ENCODE measurements around the gene TEX38.

Gene TEX38

GRCh38 chr1:46623743-46624644 is 47.7 kb upstream of the TEX38 start:
- ATAC-seq, result no peak
- TF ChIP-seq PATZ1 (CRISPR knock-in tag; IDR thresholded peaks at IDR 0.05; ENCODE audit: borderline replicate concordance) (no peak), TCF4 (CRISPR knock-in tag; IDR thresholded peaks at IDR 0.05; ENCODE audit: borderline replicate concordance) (no peak), ESRRG (CRISPR knock-in tag; IDR thresholded peaks at IDR 0.05) (no peak), CSDC2 (CRISPR knock-in tag; IDR thresholded peaks at IDR 0.05) (no peak), PPARA (CRISPR knock-in tag; IDR thresholded peaks at IDR 0.05; ENCODE audit: borderline replicate concordance) (no peak), CREB5 (CRISPR knock-in tag; IDR thresholded peaks at IDR 0.05; ENCODE audit: low read depth) (no peak), ISL1 (CRISPR knock-in tag; IDR thresholded peaks at IDR 0.05) (no peak), CSRNP3 (CRISPR knock-in tag; IDR thresholded peaks at IDR 0.05) (no peak), RARB (CRISPR knock-in tag; IDR thresholded peaks at IDR 0.05) (no peak), TSHZ2 (CRISPR knock-in tag; IDR thresholded peaks at IDR 0.05) (no peak), TOX (CRISPR knock-in tag; IDR thresholded peaks at IDR 0.05; ENCODE audit: borderline replicate concordance) (no peak), ZFP30 (CRISPR knock-in tag; IDR thresholded peaks at IDR 0.05) (no peak), ZNF8 (CRISPR knock-in tag; IDR thresholded peaks at IDR 0.05) (no peak), ZC3H10 (CRISPR knock-in tag; IDR thresholded peaks at IDR 0.05) (no peak), ZNF565 (CRISPR knock-in tag; conservative IDR thresholded peaks at IDR 0.05; ENCODE audit: low read depth) (no peak), ARNTL (CRISPR knock-in tag; IDR thresholded peaks at IDR 0.05; ENCODE audit: borderline replicate concordance, low read depth) (no peak), POU6F1 (CRISPR knock-in tag; IDR thresholded peaks at IDR 0.05; ENCODE audit: borderline replicate concordance, low read depth) (no peak)

- ATAC-seq, result no peak
Measured at GRCh38 chr1:46630719-46631118, 40.9 kb upstream of the TEX38 start.

More at GRCh38 chr1:46630719-46631118, 40.9 kb upstream of the TEX38 start:
- TF ChIP-seq ESRRG (CRISPR knock-in tag; IDR thresholded peaks at IDR 0.05) (no peak), SNAI2 (CRISPR knock-in tag; IDR thresholded peaks at IDR 0.05) (no peak), POU6F1 (CRISPR knock-in tag; IDR thresholded peaks at IDR 0.05; ENCODE audit: borderline replicate concordance, low read depth) (no peak), TSHZ2 (CRISPR knock-in tag; IDR thresholded peaks at IDR 0.05) (no peak), ZNF8 (CRISPR knock-in tag; IDR thresholded peaks at IDR 0.05) (no peak), ZFP3 (CRISPR knock-in tag; IDR thresholded peaks at IDR 0.05) (no peak), TCF4 (CRISPR knock-in tag; IDR thresholded peaks at IDR 0.05; ENCODE audit: borderline replicate concordance) (no peak), CREB5 (CRISPR knock-in tag; IDR thresholded peaks at IDR 0.05; ENCODE audit: low read depth) (no peak), OSR1 (CRISPR knock-in tag; IDR thresholded peaks at IDR 0.05) (no peak)

All from SK-N-SH treated with all-trans-retinoic acid at 6 μM for 48 hours (cell line).